Measurements from ENCODE around the gene ZDHHC19.

DNA sequence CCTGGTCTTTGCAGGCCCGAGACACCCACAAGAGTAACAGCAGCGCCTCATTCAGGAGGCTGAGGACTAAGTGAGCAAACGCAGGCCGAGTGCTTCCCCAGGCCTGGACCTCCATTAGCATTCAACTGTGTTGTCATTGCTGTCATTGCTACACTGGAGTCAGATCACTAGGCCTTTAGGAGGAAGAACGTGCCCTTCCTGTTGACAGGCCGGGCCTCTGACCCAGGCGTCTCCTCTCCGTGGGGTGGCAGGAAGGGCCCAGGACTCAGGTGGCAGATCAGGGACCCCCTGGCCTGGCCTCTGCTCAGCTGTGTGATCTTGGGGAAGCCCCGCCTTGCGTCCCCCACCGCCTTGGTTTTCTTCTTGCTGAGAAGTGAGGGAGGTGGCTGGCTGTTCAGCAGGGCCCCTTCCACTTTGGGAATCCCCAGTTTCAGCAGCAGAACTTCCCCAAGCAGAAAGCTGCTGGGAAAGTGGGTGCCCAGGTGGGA is 19.1 kb downstream of the ZDHHC19 start:
- TF ChIP-seq CTCF (IDR thresholded peaks at IDR 0.05) (no peak), POLR2AphosphoS5 (IDR thresholded peaks at IDR 0.05) (no peak), POLR2A (IDR thresholded peaks at IDR 0.05) (no peak)
